HG02678 (cell line): ENCODE data around the gene PFKFB3.

ENCODE experiments used
- ATAC-seq: cut with Tn5 transposase; IDR thresholded peaks from one replicate; pipeline ENCODE4 v1.9.1; 2021; ENCODE audit warnings: mild to moderate bottlenecking, moderate library complexity; ENCODE audit not compliant: unreplicated experiment

Gene PFKFB3

DNA sequence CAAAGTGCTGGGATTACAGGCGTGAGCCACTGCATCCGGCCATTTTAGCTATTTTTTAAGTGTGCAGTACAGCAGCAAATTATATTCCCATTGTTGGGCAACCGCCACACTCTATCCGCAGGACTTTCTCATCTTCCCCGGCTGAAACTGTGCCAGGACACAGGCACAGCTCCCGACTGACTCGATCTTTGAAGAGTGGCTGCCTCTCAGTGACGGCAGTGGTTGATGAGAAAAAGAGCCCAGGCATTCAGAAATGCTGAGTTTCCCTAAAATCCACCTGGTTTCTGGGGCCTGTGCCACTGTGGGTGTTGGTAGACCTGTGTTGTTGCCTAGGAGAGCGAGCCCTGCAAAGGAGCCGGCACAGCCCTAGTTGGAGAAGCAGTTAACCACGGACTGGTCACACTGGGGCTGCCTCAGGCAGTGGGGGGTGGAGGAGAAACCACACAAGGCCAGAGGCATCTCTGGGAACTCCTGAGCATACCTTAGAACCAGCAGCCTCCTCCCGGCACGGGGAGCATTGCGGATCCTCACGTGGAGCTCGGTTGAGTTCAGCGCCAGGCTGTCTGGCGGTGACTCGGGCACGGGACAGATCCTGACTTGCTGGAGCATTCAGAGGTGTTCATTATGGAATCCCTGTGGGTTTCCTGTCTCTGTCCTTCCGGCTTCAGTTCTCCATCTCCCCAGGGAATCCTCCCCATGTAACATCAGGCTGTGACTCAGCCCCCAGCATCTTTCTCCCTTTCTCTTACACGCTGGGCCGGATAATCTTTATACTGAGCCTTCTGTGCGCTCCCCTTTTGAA lies 16.2 kb downstream of the PFKFB3 start:
- no peak for ATAC-seq

DNA sequence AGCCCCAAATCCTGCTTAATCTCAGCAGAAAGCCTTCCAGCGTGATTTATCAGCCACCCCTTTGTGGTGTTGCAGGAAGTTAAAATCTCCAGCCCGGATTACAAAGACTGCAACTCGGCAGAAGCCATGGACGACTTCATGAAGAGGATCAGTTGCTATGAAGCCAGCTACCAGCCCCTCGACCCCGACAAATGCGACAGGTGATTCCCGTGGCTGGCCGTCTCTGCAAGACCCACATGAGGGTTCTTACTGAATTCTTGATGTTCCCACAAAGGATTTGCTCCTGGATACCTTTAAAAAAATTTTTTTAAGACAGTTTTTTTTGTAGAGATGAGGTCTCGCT lies 16.7 kb downstream of the PFKFB3 start:
- ATAC-seq = no peak

DNA sequence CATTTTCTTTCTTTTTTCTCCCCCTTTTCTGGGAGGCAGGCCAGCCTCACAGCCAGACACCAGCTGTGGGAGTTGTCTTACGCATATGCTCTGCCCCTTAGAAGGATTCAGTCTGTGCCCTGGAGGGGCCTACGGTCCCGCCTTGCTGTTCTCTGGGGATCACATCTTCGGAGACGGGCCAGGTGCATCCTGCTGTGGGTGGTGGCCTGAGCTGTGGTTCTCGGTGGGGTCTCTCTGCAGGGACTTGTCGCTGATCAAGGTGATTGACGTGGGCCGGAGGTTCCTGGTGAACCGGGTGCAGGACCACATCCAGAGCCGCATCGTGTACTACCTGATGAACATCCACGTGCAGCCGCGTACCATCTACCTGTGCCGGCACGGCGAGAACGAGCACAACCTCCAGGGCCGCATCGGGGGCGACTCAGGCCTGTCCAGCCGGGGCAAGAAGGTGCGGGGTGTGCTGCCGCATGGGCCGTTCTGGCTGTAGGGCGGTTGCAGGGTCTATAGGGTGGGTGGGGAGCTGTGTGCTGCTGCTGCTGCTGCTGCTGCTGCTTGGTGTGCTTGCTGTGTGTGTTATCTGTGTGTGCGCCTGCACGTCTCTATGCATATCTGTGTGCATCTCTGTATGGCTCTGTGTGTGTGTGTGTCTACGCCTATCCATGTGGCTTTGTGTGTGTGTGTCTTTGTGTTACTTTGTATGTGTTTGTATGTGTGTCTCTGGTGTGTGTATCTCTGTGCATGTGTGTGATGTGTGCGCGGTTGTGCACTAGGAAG lies 17.9 kb downstream of the PFKFB3 start:
- ATAC-seq = no peak

DNA sequence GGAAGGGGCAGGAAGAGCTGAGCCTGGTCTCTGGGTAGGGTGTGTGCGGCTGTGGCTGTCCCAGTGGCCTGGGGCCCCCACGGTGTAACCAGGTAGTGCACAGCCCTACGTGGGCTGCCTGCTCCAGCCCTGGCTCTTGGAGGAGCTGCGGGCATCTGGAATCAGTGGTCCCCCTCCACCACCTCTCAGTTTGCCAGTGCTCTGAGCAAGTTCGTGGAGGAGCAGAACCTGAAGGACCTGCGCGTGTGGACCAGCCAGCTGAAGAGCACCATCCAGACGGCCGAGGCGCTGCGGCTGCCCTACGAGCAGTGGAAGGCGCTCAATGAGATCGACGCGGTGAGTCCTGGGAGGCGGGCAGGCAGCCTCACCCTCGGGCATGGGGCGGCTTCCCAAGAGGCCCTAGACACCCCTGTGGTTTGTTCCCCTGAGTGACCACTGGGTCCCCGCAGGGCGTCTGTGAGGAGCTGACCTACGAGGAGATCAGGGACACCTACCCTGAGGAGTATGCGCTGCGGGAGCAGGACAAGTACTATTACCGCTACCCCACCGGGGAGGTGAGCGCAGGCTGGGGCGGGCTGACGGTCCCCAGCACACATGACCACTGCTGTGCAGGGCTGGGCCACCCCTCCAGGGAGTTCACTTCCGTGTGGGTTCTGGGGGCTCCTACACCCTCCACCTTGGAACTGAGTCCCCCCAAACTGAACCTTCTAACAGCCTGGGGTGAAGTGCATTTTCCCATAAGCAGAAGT lies 18.6 kb downstream of the PFKFB3 start:
- ATAC-seq = no peak

DNA sequence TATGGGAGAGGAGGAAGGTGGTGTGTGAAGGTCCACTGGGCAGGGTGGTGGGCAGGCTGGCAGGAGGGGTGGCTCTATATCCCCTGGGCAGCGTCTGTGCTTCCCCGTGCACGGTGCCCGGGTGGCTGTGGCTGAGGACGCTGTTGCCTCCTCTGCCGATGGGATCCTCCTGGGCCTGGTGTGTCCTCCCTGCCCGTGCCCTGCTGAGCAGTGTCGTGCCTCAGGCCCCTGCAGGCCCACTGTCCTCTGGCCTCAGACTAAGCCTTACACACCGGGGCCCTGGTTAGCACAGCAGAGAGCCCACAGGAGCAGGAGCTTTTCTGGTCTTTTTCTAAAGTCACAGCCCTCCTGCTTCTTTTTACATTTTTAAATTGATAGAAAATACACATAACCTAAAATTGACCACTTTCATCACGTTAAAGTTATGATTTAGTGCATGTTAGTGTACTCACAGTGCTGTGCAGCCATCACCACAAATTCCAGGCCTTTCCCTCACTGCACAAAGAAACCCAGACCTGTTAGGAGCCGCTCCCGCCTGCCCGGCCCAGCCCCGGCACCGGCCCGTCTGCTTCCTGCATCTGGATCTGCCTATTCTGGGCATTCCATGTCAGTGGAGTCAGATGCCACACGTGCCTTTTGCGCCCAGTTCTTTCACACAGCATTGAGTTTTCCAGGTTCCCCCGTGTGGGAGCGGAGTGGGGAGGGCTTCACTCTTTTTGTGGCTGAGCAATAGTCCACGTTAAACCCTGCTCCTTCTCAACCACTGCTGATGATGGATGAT lies 19.4 kb downstream of the PFKFB3 start:
- ATAC-seq = no peak

DNA sequence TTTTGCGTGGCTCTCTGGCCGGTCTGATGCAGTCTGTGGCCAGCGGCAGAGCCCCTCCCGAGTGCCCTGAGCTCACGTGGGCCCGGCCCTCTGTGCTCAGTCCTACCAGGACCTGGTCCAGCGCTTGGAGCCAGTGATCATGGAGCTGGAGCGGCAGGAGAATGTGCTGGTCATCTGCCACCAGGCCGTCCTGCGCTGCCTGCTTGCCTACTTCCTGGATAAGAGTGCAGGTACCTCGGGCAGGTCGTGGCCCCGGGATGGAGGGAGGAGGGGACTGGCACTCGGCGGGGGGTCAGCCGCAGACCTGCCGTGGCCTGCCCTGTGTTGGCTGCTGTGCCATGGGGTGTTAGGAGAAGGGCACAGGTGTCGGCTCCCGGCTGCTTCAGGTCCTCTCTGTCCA lies 20.0 kb downstream of the PFKFB3 start:
- ATAC-seq = no peak

DNA sequence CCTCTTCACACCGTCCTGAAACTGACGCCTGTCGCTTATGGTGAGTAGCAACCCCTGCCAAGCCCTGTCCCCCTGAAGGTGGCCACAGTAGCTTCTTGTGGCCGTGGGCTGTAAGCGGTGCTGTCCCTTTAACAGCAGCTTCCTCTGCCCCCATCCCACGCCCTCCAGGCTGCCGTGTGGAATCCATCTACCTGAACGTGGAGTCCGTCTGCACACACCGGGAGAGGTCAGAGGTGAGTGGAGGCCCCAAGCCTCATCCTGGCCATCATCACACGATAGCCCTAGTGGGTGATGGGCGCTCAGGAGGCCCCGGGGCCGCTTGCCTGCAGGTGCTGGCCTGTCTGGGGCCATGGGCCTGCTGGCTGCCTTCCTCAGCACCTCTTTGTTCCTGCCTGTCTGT lies 21.2 kb downstream of the PFKFB3 start:
- ATAC-seq = no peak

DNA sequence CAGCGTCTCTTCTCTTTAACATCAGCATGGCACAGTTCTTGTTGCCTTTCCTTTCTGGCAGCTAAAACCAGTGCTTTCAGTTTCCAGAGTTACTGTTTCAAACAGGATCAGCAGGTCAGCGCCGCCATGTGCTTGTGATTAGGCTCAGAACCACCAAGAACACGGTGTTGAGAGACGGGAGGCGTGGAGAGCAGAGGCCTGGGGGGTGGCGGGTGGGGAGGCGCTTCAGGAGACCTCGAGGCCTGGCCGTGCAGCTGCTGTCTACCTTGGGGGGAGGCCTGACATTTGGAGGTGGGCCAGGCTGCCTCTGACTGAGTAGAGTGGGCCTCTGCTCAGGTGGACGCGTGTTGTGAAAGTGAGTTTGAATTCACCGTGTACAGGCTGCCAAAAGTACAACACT lies 22.0 kb downstream of the PFKFB3 start:
- ATAC-seq = no peak

DNA sequence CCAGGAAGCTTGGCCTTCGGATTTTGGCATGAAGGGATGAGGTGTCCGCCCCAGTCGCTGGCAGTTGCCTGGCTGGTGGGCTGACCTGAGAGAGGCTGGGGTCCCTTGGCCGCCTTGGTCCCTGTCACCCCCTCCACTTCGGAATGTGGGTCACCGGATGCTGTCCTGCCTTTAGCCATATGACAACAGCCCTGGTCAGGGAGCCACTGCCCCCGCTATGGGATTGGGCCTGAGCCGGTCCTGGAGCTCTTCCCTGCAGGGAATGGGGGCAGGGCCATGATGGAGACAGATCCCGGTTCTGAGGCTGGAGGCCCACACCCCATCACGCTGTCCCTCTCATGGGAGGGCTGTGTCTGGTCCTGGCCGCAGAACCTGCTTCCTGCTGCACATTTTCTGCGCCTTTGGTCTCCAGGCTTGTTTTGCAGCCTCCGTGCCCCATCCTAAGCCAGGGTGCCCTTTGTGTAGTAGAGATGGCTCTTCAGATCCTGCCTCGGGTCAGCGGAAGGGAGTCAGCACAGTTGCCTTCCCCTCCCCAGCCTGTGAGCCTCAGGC lies 22.6 kb downstream of the PFKFB3 start:
- ATAC-seq = no peak

DNA sequence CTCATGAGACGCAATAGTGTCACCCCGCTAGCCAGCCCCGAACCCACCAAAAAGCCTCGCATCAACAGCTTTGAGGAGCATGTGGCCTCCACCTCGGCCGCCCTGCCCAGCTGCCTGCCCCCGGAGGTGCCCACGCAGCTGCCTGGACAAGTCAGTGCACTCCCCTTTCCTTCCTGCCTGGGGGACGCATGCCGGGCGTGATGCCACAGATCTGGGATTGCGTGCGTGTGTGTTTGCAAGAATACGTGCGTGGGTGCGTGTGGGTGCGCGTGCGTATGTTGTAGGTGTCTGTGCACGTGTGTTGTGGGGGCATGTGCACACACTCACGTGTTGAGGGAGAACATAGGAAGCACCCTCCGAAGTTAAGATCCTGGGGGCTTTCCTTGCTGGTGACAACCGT lies 23.5 kb downstream of the PFKFB3 start:
- no peak for ATAC-seq

DNA sequence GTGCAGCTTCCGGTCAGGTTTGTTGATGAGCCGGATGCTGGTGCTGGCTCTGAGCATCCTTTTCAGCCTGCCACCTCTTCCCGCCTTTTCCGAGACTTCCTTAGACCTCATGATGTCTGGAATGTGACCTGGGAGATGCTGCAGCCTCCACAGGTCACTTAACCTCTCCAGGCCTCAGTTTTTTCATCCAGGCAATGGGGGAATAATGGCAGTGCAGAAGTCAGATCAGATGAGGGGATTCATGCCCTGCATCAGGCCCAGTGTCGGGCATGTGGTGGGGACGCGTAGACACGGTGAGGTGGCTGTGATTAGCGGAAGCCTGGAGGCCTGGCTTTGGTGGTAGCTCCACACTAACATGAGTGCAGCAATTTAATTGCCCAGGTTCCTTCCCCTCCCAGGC lies 24.6 kb downstream of the PFKFB3 start:
- no peak for ATAC-seq

DNA sequence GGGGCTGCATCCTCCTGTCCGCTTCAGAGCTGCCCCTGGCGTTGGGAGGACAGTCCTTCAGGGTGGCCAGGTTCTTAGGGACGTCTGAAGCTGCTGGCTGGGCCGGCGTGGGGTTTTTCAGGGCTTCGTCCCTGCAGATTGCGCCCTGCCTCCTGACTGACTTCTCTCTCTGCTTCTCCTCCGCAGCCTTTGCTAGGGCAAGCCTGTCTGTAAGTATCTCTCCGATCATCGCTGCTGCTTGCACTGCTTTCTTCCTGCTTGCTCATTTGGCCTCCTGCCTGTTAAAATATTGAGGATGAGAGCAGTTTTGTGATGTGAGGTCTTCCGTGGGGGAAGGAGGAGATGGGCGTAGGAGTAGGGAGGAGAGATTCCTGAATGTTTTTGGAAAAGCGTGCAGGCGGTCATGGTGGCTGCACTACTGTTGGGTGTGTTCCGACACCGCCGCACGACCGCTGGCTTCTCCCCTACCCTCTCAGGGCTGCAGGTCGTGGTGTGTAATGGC lies 25.3 kb downstream of the PFKFB3 start:
- ATAC-seq = no peak

DNA sequence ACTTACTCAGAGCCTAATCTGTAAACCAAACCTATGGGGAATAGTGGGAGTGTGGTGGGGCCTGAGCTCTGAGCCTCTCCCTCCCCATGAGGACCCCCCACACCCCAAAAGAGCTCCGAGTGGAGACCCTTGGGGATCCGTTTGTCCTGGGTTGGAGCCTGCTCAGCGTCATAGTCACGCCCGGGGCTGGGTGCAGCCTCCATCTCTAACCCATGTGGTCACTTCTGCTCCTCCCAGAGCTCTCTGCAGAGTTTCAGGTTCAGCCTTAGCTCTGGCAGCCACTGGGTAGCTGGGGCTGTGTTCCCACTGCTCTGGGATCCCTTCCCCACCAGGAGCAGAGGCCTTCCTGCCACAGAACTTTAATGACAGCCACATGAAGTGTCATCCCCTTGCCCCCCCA lies 25.9 kb downstream of the PFKFB3 start:
- ATAC-seq = no peak

DNA sequence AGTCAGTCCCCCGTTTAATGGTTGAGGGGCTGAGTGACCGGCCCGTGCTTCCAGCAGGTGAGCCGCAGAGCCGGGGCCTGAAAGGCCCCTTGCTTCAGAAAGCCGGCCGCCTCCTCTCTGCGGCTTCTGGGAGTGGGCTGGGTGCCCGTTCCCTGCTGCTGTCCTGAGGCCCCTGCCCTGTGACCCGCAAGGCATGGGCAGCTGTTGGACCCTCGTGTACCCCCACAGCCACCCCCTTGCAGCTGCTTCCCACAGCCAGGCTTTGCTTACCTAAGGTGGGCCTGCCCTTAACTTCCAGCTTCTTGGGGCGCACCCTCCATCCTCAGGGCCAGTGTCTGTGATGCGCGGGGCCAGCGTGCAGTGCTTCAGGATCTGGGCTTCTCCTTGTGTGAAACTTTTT lies 26.6 kb downstream of the PFKFB3 start:
- no peak for ATAC-seq

DNA sequence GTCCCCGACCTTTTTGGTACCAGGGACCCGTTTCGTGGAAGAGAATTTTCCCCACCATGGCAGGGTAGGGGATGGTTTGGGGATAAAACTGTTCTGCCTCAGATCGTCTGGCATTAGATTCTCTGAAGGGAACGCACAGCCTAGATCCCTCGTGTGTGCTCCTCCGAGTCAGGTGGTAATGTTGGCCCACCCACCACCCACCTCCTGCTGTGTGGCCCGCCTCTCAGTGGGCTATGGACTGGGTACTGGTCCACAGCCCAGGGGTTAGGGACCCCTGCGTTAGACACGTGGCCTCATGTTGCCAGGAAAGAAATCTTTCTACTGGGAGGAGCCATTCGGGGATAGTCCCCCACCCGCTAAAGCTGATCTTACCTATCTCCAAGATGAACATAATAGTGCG lies 27.0 kb downstream of the PFKFB3 start:
- no peak for ATAC-seq

DNA sequence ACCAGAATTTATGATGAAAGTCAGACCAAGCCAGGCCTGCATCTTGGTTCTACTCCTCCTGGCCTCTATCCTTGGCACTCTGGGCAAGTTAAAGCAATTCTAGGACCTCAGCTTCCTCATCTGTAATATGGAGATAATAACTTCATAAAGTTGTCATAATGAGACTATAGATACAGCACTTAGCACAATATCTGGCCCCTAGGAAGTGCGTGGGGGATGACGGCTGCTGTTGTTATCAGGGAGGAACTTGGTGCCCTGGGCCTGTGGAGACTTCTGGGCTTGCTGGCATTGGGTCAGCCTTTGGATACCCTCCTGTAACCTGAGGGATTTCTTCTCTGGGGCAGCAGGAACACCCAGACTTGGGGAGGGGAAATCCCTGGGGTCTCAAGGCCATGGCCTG lies 27.6 kb downstream of the PFKFB3 start:
- no peak for ATAC-seq

DNA sequence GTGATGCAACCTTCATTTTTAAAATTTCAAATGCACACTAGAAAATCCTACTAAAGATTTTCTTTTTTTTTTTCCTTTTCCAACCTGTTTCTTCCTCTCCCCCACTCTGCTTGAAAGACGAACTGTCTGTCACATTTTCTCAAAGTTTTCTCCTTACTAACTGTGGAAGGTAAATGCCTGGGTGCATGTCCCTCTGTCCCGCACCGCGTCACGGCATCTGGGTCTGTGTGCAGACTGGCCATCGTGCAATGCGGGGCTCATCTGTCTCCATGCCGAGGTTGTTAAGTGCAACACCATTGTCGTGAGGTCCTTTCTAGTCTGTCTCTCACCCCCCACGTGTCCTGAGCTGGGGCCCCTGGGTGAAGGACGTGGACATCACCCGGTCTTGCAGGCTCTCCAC lies 28.4 kb downstream of the PFKFB3 start:
- ATAC-seq = no peak

DNA sequence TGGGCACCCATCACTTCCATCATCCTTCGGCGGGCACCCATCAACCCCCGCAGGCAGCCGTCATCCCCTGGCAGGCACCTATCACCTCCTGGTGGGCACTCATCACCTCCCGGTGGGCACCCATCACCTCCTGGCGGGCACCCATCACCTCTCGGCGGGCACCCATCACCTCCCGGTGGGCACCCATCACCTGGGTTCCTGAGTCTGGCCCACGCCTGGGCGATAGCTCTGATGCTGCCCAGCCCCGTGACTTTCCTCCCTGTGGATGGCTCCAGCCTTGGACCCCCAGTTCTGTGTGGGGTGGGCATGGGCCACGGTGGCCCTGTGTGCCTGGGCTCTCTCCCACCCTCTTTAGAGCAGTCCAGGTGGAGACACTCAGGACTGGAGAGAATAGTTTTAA lies 29.0 kb downstream of the PFKFB3 start:
- ATAC-seq = no peak

DNA sequence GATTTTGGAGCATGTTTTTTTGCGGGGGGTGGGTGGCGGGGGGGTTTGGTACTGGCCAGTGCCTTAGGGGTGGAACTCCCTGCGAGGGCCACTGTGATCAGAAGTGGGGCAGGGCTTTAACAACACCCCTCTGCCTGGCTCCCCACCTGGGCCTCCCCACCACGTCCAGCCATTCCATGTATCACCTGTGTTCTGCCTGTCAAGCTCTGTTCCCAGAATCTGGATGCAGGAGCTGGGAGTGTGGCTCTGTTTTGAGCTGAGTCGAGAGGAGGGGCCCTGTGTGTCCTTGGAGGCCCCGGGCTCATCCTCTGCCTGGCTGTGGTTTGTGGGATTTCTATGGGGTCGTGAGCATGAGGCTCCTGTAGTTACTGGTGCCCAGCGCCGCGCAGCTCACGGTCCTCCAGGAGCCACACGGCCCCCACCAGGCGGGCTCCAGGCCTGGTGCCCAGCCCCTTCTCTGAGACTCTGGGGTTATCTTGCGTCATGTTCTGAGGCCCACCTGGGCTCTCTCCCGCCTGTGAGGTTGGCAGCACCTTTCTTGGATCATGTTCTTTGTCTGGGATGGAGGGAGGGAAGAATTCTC lies 29.6 kb downstream of the PFKFB3 start:
- ATAC-seq = no peak
